Osteoblast (primary cell): ENCODE results near the gene ITPRID2. TPM values are rescaled to one million over a fixed set of nuclear protein-coding genes. Genes with fewer than 3 reads are reported as not detected.
A peak's percentile ranks its signal among the peaks of the same experiment; 100 is the strongest.

ENCODE experiments used
- DNase-seq: peaks from one replicate; pipeline ENCODE4 v3.0.0; 2011; ENCODE audit warnings: low spot score, mixed read lengths; ENCODE audit not compliant: insufficient read length; ENCODE audit errors: missing footprints
- H2AFZ ChIP-seq: 2 replicates; pipeline ENCODE4 v1.6.0; 2011; ENCODE audit warnings: mild to moderate bottlenecking, low read length
- H3K27ac ChIP-seq: 2 replicates; pipeline ENCODE4 v1.5.1; 2011; ENCODE audit warnings: mild to moderate bottlenecking, low read depth, low read length, moderate library complexity
- H3K27me3 ChIP-seq: 2 replicates; pipeline ENCODE4 v1.6.0; 2012; ENCODE audit warnings: mild to moderate bottlenecking, control low read depth, inconsistent platforms, low read length, moderate library complexity; ENCODE audit not compliant: insufficient read depth
- H3K36me3 ChIP-seq: 2 replicates; pipeline ENCODE4 v1.5.1; 2011; ENCODE audit warnings: mild to moderate bottlenecking, low read length, control low read depth, moderate library complexity; ENCODE audit not compliant: insufficient read depth
- H3K4me1 ChIP-seq: 2 replicates; pipeline ENCODE4 v1.5.1; 2011; ENCODE audit warnings: mild to moderate bottlenecking, low read length, control low read depth, moderate library complexity; ENCODE audit not compliant: insufficient read depth
- H3K4me2 ChIP-seq: 2 replicates; pipeline ENCODE4 v1.6.0; 2011; ENCODE audit warnings: mild to moderate bottlenecking, low read length; ENCODE audit not compliant: insufficient read depth
- H3K4me3 ChIP-seq: fragments of 200-600 bp; sonication (generic); 3 replicates; pipeline ENCODE4 v1.5.1; 2012; ENCODE audit warnings: mild to moderate bottlenecking, low read length, inconsistent platforms; ENCODE audit not compliant: insufficient read depth
- H3K79me2 ChIP-seq: 2 replicates; pipeline ENCODE4 v1.6.0; 2012; ENCODE audit warnings: mild to moderate bottlenecking, low read length, control low read depth, inconsistent platforms; ENCODE audit not compliant: insufficient read depth
- H3K9me3 ChIP-seq: 2 replicates; pipeline ENCODE4 v1.5.1; 2011; ENCODE audit warnings: low read depth, low read length, control low read depth
- H4K20me1 ChIP-seq: 2 replicates; pipeline ENCODE4 v1.6.0; 2012; ENCODE audit warnings: mild to moderate bottlenecking, low read length, control low read depth; ENCODE audit not compliant: insufficient read depth
- CTCF ChIP-seq: IDR thresholded peaks from 2 replicates; pipeline ENCODE4 v1.5.1; 2011; ENCODE audit warnings: mild to moderate bottlenecking, low read depth, low read length, moderate library complexity; ENCODE audit errors: extremely low read depth
- total RNA-seq: library from RNA; depleted of rRNA; stranded (reverse); fragments of >200 nt; gene quantifications from 2 replicates; pipeline ENCODE4 v1.2.3, GENCODE V29; 2012

The ITPRID2 gene
- total RNA-seq, 1 donor = 108 TPM

GRCh38 chr2:181858600-181858999 lies 32.9 kb upstream of the ITPRID2 start:
- Histone ChIP-seq H3K4me3 (no peak overlapping the region), H2AFZ (no peak overlapping the region), H3K4me1 (no peaks in the 10 kb centered on the region), H3K79me2 (no peaks in the 10 kb centered on the region), H4K20me1 (no peaks in the 10 kb centered on the region), H3K27ac (no peak overlapping the region), H3K9me3 (no peaks in the 10 kb centered on the region), H3K27me3 (no peaks in the 10 kb centered on the region), H3K4me2 (no peak overlapping the region), H3K36me3 (no peaks in the 10 kb centered on the region)
- DNase-seq = no peak
- TF ChIP-seq CTCF = no peak

GRCh38 chr2:181859123-181859522 lies 32.4 kb upstream of the ITPRID2 start:
- no peaks in the 10 kb centered on the region for H3K4me1 ChIP-seq
- H4K20me1 ChIP-seq = no peaks in the 10 kb centered on the region
- no peak overlapping the region for H3K4me2 ChIP-seq
- no peaks in the 10 kb centered on the region for H3K36me3 ChIP-seq
- H3K9me3 ChIP-seq = no peaks in the 10 kb centered on the region
- no peak overlapping the region for H3K4me3 ChIP-seq
- no peaks in the 10 kb centered on the region for H3K27me3 ChIP-seq
- no peak overlapping the region for H3K27ac ChIP-seq
- H2AFZ ChIP-seq = no peak overlapping the region
- no peak for DNase-seq
- no peaks in the 10 kb centered on the region for H3K79me2 ChIP-seq
- TF ChIP-seq CTCF = no peak

GRCh38 chr2:181859803-181860202 lies 31.7 kb upstream of the ITPRID2 start:
- H2AFZ ChIP-seq = no peak overlapping the region
- no peaks in the 10 kb centered on the region for H3K36me3 ChIP-seq
- H3K27me3 ChIP-seq = no peaks in the 10 kb centered on the region
- no peak overlapping the region for H3K4me2 ChIP-seq
- no peaks in the 10 kb centered on the region for H3K4me1 ChIP-seq
- no peaks in the 10 kb centered on the region for H4K20me1 ChIP-seq
- no peak overlapping the region for H3K27ac ChIP-seq
- TF ChIP-seq CTCF = no peak
- no peak for DNase-seq
- H3K9me3 ChIP-seq = no peaks in the 10 kb centered on the region
- H3K79me2 ChIP-seq = no peaks in the 10 kb centered on the region
- no peak overlapping the region for H3K4me3 ChIP-seq

GRCh38 chr2:181861379-181861778 lies 30.2 kb upstream of the ITPRID2 start:
- Histone ChIP-seq H4K20me1 (no peaks in the 10 kb centered on the region), H2AFZ (peak overlapping the region; percentile 59), H3K4me1 (no peaks in the 10 kb centered on the region), H3K27me3 (no peaks in the 10 kb centered on the region), H3K4me2 (no peak overlapping the region), H3K9me3 (no peaks in the 10 kb centered on the region), H3K27ac (no peak overlapping the region), H3K4me3 (no peak overlapping the region), H3K79me2 (no peaks in the 10 kb centered on the region), H3K36me3 (no peaks in the 10 kb centered on the region)
- TF ChIP-seq CTCF = no peak
- DNase-seq = no peak
